SK-MEL-5 (cell line): ENCODE measurements around the gene IQCB1. TPM values are rescaled to one million over a fixed set of nuclear protein-coding genes. Genes with fewer than 3 reads are reported as not detected.

ENCODE experiments used
- DNase-seq: peaks from one replicate; pipeline ENCODE4 v3.0.0-alpha.2; 2016; ENCODE audit warnings: low read depth, low spot score
- in situ Hi-C: cut with HindIII; loops from 2 replicates; pipeline ENCODE4 v1.10.0; 2016; ENCODE audit warnings: low sequenced_read_pairs, high pct_unique_total_duplicates, low pct_unique_long_range_greater_than_20kb
- total RNA-seq: library from RNA; depleted of rRNA; stranded (reverse); fragments of >200 nt; shearing (Covaris generic); gene quantifications from 2 replicates; pipeline ENCODE4 v1.2.3, GENCODE V29; 2014; rRNA removed

The IQCB1 gene
- total RNA-seq, 1 experiment from 2014 or later: 13.9 TPM

DNA sequence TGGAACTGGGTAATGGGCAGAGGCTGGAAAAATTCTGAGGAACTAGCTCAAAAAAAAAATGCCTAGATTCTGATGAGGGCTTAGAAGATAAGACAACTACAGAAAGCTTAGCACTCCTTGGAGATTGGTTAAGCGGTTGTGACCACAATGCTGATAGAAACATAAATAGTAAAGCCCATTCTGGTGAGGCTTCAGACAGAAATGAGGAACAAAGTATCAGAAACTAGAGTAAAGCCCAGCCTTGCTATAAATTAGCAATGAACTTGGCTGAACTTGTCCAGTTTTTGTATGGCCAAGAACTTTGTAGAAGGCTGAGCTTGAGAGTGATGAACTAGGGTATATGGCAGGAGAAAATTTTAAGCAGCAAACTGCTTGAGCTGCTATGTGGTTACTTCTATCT is 110.7 kb downstream of the IQCB1 start:
- in situ Hi-C loops: no loop called here
- no peak for DNase-seq

DNA sequence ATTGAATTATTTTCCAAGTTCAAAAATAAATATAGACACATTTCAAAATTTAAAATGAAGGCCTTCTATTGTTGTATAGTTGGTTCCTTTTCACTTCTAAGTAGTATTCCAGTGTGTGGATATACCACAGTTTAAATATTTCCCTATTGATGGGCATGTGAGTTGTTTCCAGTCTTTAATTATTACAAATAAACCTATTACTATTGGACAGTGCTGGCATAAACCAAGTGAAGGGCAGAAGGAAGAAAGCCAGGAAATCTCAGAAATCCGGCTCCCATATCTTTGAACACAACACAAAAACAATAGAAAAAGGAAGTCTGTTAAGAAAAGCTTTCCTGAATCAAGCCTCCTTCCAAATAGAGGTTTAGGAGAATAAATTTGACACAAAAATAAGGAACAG is 111.4 kb downstream of the IQCB1 start:
- in situ Hi-C loops: no loop called here
- DNase-seq: no peak

DNA sequence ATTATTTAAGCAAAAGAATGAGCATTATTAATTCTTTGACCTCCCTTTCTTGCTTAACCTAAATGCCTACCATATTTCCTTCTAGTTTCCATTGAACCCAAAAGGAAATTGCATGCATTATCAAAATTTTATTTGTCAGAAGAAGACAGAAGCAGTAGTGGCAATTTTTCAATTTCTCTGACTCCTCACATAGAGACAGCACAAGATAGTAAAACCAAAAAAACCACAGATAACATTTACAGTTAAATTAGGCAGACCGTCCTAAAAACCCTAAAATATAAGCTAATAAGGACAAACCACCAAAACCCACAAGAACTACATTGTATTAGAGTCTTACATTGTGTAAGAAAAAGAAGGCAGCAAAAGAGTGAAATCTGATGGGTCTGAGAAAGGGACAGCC is 112.4 kb downstream of the IQCB1 start:
- in situ Hi-C loops: no loop called here

DNA sequence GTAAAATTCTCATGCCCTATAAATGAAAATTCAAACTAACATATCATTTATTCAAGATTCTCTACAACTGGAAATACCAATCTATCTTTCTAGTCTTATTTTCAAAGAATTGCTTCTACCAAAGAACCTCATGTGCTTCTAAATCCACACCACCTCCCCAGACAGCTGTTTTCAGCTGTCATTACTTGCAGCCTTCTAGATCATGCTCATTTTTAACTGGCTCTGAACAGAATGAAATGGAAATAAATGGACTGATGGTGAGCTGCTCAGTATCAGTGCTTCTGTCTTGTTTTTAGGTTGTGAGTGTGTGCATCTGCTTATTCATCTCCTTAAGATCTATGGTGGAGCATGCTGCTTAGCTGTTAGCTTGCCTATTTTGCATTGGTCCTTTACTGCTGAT is 114.7 kb downstream of the IQCB1 start:
- in situ Hi-C loops: no loop called here
- no peak for DNase-seq

More for the DNA sequence above, 112.4 kb downstream of the IQCB1 start:
- DNase-seq: no peak

Other genes with a start within 250 kb of the IQCB1 start
- gene FBXO40, start 241.7 kb downstream of the IQCB1 start, total RNA-seq: 0.05 and 0.08 TPM in 2 replicates
- 0.13 TPM in 1 of 2 replicates, not detected in the other for gene HCLS1, start 174.2 kb downstream of the IQCB1 start, total RNA-seq
- gene GOLGB1, start 85.3 kb downstream of the IQCB1 start, total RNA-seq: 23.0 and 29.8 TPM in 2 replicates
- 2.7 and 3.9 TPM in 2 replicates for gene EAF2, start 149 bp upstream of the IQCB1 start, total RNA-seq
- gene SLC15A2, start 59.3 kb upstream of the IQCB1 start, total RNA-seq: 0.05 and 1.2 TPM in 2 replicates
- not detected in 2 replicates for gene ILDR1, start 187.2 kb upstream of the IQCB1 start, total RNA-seq
- gene CD86, start 220.3 kb upstream of the IQCB1 start, total RNA-seq: not detected in 2 replicates